Measurements from ENCODE around the gene PLCG1.
"Not testable (repeated sequence)": the region's sequence is repeated elsewhere in the genome, so short reads cannot be mapped to it uniquely, and the experiment has no call there.

PLCG1 gene

DNA sequence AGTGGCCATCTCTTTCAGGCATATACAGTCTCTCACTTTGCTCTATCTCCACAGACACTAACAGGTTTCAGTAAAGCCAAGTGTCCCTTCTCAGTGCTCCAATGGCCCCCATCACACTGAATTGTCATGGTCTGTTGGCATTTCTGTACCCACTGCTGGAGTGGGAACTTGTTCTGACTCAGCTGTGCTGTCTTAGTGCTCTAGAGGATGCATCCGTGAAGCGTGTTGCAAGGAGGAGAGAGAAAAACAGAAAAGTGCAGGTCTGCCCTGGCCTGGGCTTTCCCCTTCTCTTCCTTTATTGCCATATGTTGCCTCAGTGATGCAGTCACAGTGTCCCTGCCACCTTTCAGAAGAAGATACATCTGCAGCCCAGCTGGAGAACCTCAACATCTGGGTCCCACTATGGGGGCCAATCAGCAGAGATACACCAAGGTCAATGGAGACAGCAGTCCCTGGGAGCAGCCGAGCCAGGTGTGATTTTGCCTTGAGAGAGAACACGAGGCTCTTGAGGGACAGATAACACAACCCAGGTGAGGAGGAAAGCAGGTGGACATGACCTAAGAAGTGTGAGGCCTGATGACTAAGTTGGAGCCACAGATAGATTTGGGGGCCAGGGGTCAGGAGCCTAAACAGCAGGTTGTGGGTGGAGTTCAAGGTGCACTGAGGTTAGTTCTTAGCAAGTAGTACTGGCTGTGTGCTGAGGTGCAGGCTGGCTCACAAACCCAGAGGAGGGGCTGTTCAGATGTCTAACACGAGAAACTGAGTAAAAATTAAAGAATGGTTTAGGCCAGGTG is 5.6 kb upstream of the PLCG1 start:
- no peak for ATAC-seq
- TF ChIP-seq ARNTL (CRISPR knock-in tag; IDR thresholded peaks at IDR 0.05; ENCODE audit: borderline replicate concordance, low read depth) (no peak), ZNF70 (CRISPR knock-in tag; IDR thresholded peaks at IDR 0.05) (peak; percentile 94)

DNA sequence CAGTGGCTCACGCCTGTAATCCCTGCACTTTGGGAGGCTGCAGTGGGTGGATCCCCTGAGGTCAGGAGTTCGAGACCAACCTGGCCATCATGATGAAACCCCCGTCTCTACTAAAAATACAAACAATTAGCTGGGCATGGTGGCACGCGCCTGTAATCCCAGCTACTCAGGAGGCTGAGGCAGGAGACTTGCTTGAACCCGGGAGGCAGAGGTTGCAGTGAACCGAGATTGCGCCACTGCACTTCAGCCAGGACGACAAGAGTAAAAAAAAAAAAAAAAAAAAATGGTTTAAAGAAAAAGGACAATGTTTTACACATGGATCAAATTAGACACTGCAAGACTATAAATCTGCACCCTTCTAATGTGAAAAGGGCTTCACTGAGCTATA is 5.0 kb upstream of the PLCG1 start:
- not testable (repeated sequence) for ATAC-seq

DNA sequence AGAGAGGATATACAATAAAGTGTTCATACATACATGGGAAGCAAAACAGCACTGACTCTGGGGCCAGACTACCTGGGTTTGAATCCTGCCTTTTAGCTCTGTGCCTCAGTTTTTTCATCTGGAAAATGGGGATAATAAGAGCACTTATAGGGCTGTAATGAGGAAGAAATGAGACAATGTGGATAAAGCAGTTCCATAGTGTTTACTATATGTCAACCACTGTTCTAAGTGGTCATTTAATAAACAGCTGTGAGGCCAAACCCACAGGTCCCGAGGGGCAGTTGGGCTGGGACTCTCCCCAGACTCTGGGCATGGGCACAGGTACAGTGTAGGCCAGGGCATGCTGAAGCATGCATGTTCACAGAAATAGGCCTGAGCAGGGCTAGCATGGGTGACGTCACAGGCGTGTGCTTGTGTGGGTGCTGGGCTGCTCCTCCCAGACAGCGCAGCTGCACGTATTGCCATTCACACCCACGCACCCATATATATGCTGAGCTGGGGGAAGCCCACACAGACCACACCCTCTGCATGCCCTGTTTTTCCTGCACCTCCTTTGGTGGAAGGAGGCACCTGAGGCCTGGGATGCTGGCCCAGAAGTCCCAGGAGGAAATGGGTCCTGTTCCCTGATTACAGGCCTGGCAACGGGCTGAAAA is 3.5 kb upstream of the PLCG1 start:
- TF ChIP-seq TCF4 (CRISPR knock-in tag; IDR thresholded peaks at IDR 0.05; ENCODE audit: borderline replicate concordance), result no peak
- TF ChIP-seq ARNTL (CRISPR knock-in tag; IDR thresholded peaks at IDR 0.05; ENCODE audit: borderline replicate concordance, low read depth), result no peak
- no peak for TF ChIP-seq OSR1 (CRISPR knock-in tag; IDR thresholded peaks at IDR 0.05)
- no peak for TF ChIP-seq BACH2 (CRISPR knock-in tag; IDR thresholded peaks at IDR 0.05; ENCODE audit: borderline replicate concordance)
- no peak for TF ChIP-seq ESRRG (CRISPR knock-in tag; IDR thresholded peaks at IDR 0.05)
- ATAC-seq, result no peak

DNA sequence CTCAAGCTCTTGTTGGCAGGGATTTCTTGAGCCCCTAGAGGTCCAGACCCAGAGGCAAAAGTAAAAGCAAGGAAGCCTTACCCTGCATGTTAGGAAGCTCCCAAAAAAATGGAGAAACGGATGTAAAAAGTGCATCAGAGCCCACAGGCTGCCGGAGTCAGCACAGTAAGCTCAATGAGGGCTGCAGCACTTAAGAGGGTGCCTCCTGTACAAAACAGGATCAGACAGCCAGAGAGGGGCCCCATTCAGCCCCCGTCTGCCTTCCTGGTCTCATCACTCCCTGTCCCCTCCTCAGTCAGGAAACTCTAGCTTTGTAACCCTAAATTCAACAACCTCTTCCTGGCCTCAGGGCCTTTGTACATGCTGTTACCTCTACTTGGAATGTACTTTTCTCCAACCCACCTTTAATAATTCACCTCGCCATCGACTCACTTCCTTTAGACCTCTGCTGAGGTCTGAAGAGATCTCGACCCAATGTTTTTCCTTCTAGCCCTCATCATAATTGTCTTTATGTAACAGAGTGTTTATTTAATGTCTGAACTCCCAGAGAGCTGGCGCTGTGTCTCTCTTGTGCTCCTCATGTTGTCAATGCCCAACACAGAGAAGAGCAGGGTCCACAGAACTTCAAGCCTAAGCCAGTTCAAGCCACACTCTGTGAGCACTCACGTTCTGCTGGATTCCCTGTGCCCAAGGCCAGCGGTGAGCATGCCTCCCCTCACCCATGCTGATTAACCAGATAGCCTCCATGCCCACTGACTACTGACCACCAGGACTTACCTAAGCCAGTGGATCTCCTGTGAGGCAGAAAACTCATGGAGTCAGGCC is 2.8 kb upstream of the PLCG1 start:
- ATAC-seq, result no peak
- TF ChIP-seq, protein P1, sequence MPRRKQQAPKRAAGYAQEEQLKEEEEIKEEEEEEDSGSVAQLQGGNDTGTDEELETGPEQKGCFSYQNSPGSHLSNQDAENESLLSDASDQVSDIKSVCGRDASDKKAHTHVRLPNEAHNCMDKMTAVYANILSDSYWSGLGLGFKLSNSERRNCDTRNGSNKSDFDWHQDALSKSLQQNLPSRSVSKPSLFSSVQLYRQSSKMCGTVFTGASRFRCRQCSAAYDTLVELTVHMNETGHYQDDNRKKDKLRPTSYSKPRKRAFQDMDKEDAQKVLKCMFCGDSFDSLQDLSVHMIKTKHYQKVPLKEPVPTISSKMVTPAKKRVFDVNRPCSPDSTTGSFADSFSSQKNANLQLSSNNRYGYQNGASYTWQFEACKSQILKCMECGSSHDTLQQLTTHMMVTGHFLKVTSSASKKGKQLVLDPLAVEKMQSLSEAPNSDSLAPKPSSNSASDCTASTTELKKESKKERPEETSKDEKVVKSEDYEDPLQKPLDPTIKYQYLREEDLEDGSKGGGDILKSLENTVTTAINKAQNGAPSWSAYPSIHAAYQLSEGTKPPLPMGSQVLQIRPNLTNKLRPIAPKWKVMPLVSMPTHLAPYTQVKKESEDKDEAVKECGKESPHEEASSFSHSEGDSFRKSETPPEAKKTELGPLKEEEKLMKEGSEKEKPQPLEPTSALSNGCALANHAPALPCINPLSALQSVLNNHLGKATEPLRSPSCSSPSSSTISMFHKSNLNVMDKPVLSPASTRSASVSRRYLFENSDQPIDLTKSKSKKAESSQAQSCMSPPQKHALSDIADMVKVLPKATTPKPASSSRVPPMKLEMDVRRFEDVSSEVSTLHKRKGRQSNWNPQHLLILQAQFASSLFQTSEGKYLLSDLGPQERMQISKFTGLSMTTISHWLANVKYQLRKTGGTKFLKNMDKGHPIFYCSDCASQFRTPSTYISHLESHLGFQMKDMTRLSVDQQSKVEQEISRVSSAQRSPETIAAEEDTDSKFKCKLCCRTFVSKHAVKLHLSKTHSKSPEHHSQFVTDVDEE (CRISPR knock-in tag; IDR thresholded peaks at IDR 0.05), result no peak
- TF ChIP-seq ZC3H10 (CRISPR knock-in tag; IDR thresholded peaks at IDR 0.05), result no peak
- TF ChIP-seq SNAI2 (CRISPR knock-in tag; IDR thresholded peaks at IDR 0.05), result no peak
- TF ChIP-seq, protein P2, sequence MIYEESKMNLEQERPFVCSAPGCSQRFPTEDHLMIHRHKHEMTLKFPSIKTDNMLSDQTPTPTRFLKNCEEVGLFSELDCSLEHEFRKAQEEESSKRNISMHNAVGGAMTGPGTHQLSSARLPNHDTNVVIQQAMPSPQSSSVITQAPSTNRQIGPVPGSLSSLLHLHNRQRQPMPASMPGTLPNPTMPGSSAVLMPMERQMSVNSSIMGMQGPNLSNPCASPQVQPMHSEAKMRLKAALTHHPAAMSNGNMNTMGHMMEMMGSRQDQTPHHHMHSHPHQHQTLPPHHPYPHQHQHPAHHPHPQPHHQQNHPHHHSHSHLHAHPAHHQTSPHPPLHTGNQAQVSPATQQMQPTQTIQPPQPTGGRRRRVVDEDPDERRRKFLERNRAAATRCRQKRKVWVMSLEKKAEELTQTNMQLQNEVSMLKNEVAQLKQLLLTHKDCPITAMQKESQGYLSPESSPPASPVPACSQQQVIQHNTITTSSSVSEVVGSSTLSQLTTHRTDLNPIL (CRISPR knock-in tag; IDR thresholded peaks at IDR 0.05; ENCODE audit: low read depth), result no peak
- TF ChIP-seq CSDC2 (CRISPR knock-in tag; IDR thresholded peaks at IDR 0.05), result no peak
- no peak for TF ChIP-seq ISL1 (CRISPR knock-in tag; IDR thresholded peaks at IDR 0.05)
- no peak for TF ChIP-seq RARB (CRISPR knock-in tag; IDR thresholded peaks at IDR 0.05)
- TF ChIP-seq GLIS3 (CRISPR knock-in tag; IDR thresholded peaks at IDR 0.05), result no peak
- TF ChIP-seq ESRRG (CRISPR knock-in tag; IDR thresholded peaks at IDR 0.05), result no peak
- TF ChIP-seq, protein P3, sequence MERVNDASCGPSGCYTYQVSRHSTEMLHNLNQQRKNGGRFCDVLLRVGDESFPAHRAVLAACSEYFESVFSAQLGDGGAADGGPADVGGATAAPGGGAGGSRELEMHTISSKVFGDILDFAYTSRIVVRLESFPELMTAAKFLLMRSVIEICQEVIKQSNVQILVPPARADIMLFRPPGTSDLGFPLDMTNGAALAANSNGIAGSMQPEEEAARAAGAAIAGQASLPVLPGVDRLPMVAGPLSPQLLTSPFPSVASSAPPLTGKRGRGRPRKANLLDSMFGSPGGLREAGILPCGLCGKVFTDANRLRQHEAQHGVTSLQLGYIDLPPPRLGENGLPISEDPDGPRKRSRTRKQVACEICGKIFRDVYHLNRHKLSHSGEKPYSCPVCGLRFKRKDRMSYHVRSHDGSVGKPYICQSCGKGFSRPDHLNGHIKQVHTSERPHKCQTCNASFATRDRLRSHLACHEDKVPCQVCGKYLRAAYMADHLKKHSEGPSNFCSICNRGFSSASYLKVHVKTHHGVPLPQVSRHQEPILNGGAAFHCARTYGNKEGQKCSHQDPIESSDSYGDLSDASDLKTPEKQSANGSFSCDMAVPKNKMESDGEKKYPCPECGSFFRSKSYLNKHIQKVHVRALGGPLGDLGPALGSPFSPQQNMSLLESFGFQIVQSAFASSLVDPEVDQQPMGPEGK (CRISPR knock-in tag; IDR thresholded peaks at IDR 0.05; ENCODE audit: borderline replicate concordance), result no peak
- no peak for TF ChIP-seq ZFP3 (CRISPR knock-in tag; IDR thresholded peaks at IDR 0.05)
- no peak for TF ChIP-seq ZNF70 (CRISPR knock-in tag; IDR thresholded peaks at IDR 0.05)
- no peak for TF ChIP-seq ZFP30 (CRISPR knock-in tag; IDR thresholded peaks at IDR 0.05)
- no peak for TF ChIP-seq TCF4 (CRISPR knock-in tag; IDR thresholded peaks at IDR 0.05; ENCODE audit: borderline replicate concordance)

DNA sequence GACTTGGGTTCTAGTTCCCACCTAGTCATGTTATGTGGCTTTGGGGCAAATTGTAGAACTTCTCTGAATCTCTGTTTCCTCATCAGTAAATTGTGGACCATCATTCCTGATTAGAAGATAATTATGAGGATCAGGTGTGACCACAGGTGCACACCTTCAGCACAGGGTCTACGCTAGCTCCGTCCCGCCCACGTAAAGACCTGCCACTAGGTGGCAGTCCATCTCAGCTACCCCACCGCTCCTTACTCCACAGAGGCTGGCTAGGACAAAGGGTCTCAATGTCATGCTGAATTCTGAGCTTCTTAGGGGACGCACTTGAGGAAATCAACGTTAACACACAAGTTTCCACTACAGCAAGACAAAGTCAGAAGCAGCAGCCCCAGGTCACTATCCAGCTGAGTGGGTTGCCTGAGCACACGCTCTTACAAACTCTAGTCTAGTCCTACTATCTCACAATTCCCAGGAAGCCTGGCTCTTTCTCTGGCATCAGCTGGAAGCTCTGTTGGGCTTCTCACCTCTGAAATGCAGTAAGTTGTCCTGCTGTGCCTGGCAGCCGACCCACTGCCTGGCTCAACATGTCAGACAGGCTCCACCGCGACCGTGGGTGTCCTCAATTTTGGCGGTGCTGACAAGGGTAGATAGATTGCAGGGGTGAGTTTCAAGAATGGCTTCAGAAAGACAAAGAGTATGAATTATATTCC is 2.0 kb upstream of the PLCG1 start:
- peak; percentile 19; the same call in 1 of the 3 replicates for ATAC-seq
- TF ChIP-seq ESRRG (CRISPR knock-in tag; IDR thresholded peaks at IDR 0.05) (no peak), ZNF70 (CRISPR knock-in tag; IDR thresholded peaks at IDR 0.05) (no peak), ZFP3 (CRISPR knock-in tag; IDR thresholded peaks at IDR 0.05) (no peak), ZNF8 (CRISPR knock-in tag; IDR thresholded peaks at IDR 0.05) (no peak), GLIS3 (CRISPR knock-in tag; IDR thresholded peaks at IDR 0.05) (no peak), ARNTL (CRISPR knock-in tag; IDR thresholded peaks at IDR 0.05; ENCODE audit: borderline replicate concordance, low read depth) (no peak), ZC3H10 (CRISPR knock-in tag; IDR thresholded peaks at IDR 0.05) (no peak), RARB (CRISPR knock-in tag; IDR thresholded peaks at IDR 0.05) (no peak), TOX (CRISPR knock-in tag; IDR thresholded peaks at IDR 0.05; ENCODE audit: borderline replicate concordance) (no peak), BACH2 (CRISPR knock-in tag; IDR thresholded peaks at IDR 0.05; ENCODE audit: borderline replicate concordance) (no peak), PPARA (CRISPR knock-in tag; IDR thresholded peaks at IDR 0.05; ENCODE audit: borderline replicate concordance) (no peak), SNAI2 (CRISPR knock-in tag; IDR thresholded peaks at IDR 0.05) (no peak)
- TF ChIP-seq, protein P1 (CRISPR knock-in tag; IDR thresholded peaks at IDR 0.05), result no peak

Data from SK-N-SH treated with all-trans-retinoic acid at 6 μM for 48 hours (cell line).